ENCODE measurements around the gene SLC22A7. TPM values are rescaled to one million over a fixed set of nuclear protein-coding genes. Genes with fewer than 3 reads are reported as not detected.
"Not testable (repeated sequence)": the region's sequence is repeated elsewhere in the genome, so short reads cannot be mapped to it uniquely, and the experiment has no call there.

SLC22A7 gene
- total and polyA plus RNA-seq, 2 of the 8 experiments (the other 6 are each of a cell fraction or from before 2014, with no cell fraction given) = not detected

- TF ChIP-seq, protein P1, sequence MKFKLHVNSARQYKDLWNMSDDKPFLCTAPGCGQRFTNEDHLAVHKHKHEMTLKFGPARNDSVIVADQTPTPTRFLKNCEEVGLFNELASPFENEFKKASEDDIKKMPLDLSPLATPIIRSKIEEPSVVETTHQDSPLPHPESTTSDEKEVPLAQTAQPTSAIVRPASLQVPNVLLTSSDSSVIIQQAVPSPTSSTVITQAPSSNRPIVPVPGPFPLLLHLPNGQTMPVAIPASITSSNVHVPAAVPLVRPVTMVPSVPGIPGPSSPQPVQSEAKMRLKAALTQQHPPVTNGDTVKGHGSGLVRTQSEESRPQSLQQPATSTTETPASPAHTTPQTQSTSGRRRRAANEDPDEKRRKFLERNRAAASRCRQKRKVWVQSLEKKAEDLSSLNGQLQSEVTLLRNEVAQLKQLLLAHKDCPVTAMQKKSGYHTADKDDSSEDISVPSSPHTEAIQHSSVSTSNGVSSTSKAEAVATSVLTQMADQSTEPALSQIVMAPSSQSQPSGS (IDR thresholded peaks at IDR 0.05; ENCODE audit: low read length) = no peak
- TF ChIP-seq CHD2 (IDR thresholded peaks at IDR 0.05; ENCODE audit: low read length) = no peak
- no peak for TF ChIP-seq POLR2AphosphoS5 (IDR thresholded peaks at IDR 0.05; ENCODE audit: low read depth, low read length)
- TF ChIP-seq EGR1 (IDR thresholded peaks at IDR 0.05; ENCODE audit: borderline replicate concordance, low read depth, low read length) = no peak
- no peak for TF ChIP-seq SUZ12 (IDR thresholded peaks at IDR 0.05; ENCODE audit: low read length)
Observed at GRCh38 chr6:43302126-43302525, 4.1 kb downstream of the SLC22A7 start (continued).

GRCh38 chr6:43303006-43303405, 4.9 kb downstream of the SLC22A7 start:
- H3K9me3 ChIP-seq (ENCODE audit: insufficient read depth in 2 of 2, low read depth in 1 of 2, low read length in 1 of 2); H2AFZ ChIP-seq (ENCODE audit: low read length); H3K23me2 ChIP-seq (ENCODE audit: low read depth, low read length); H4K20me1 ChIP-seq (replicated peaks in 1 of 2; ENCODE audit: control insufficient read depth in 1 of 2, insufficient read depth in 2 of 2, low read length in 2 of 2); H2BK20ac ChIP-seq (ENCODE audit: low read length); H3K79me1 ChIP-seq (ENCODE audit: low read depth, low read length); H2AK5ac ChIP-seq (ENCODE audit: low read depth, low read length); H3K18ac ChIP-seq (ENCODE audit: extremely low read depth, low read length); H3K36me3 ChIP-seq (ENCODE audit: control insufficient read depth in 2 of 4, insufficient read depth in 4 of 4, low read length in 3 of 4); H3K56ac ChIP-seq (replicated peaks; ENCODE audit: insufficient read length, low read depth, low read length); H3K4me1 ChIP-seq (replicated peaks in 1 of 4; ENCODE audit: control insufficient read depth in 3 of 4, insufficient read depth in 4 of 4, low read length in 3 of 4); H2BK12ac ChIP-seq (ENCODE audit: low read depth, low read length); H2BK120ac ChIP-seq (replicated peaks; ENCODE audit: low read depth, low read length); H4K5ac ChIP-seq (ENCODE audit: insufficient read length, low read depth, low read length); H3K9ac ChIP-seq (replicated peaks in 1 of 4; ENCODE audit: extremely low read depth in 1 of 4, low read depth in 3 of 4, low read length in 3 of 4); DNase-seq (ENCODE audit: low read depth in 1 of 2, low spot score in 2 of 2); H4K8ac ChIP-seq (ENCODE audit: extremely low read depth, insufficient read depth, low read length); H4K91ac ChIP-seq (replicated peaks; ENCODE audit: insufficient read length, low read length); H2BK15ac ChIP-seq (ENCODE audit: low read length); H3K27ac ChIP-seq (ENCODE audit: low read depth, low read length); H3K4me3 ChIP-seq (ENCODE audit: extremely low read depth in 1 of 4, insufficient read depth in 2 of 4, low read depth in 3 of 4, low read length in 4 of 4); FAIRE-seq; H3K4ac ChIP-seq (replicated peaks; ENCODE audit: insufficient read length, low read depth, low read length); H3K27me3 ChIP-seq (replicated peaks in 1 of 4; ENCODE audit: control insufficient read depth in 3 of 4, extremely low read depth in 1 of 4, insufficient read depth in 3 of 4, low read length in 3 of 4); H3K4me2 ChIP-seq (ENCODE audit: insufficient read depth in 1 of 2, low read depth in 2 of 2, low read length in 2 of 2); H3K23ac ChIP-seq (ENCODE audit: insufficient read length); H2BK5ac ChIP-seq (ENCODE audit: low read depth, low read length); H3K79me2 ChIP-seq (ENCODE audit: control insufficient read depth in 1 of 2, insufficient read depth in 2 of 2, low read length in 2 of 2); H3K14ac ChIP-seq (ENCODE audit: insufficient read length): not testable (repeated sequence)
- 87% methylated on average over 11 of the region's 11 CpGs; no CpG with 5 or more reads in 1 of the 2 experiments for WGBS, 2 experiments (ENCODE audit: extremely low coverage in 1 of 2, insufficient coverage in 1 of 2, insufficient read length in 1 of 2, insufficient replicate concordance in 2 of 2, low coverage in 1 of 2, low lambda C conversion rate in 2 of 2, missing lambda C conversion rate in 1 of 2)
- CTCF ChIA-PET (ENCODE audit: partially characterized antibody) = interaction anchor here (0.6 to 1.6 kb wide), 7 partner anchors 10 to 53 kb away, joined by 3 to 5 read pairs (median 3); no protein-coding TSS in a partner anchor
- POLR2A ChIA-PET (ENCODE audit: partially characterized antibody) = interaction anchor here (0.8 to 1.2 kb wide), 3 partner anchors 11 to 127 kb away, joined by 3 to 4 read pairs (median 3); no protein-coding TSS in a partner anchor
